GM23248 (cell line): ENCODE data around the gene SENP1. TPM values are rescaled to one million over a fixed set of nuclear protein-coding genes. Genes with fewer than 3 reads are reported as not detected.
A peak's percentile ranks its signal among the peaks of the same experiment; 100 is the strongest.
"Not testable (repeated sequence)": the region's sequence is repeated elsewhere in the genome, so short reads cannot be mapped to it uniquely, and the experiment has no call there.

Source experiments
- DNase-seq: peaks from one replicate; pipeline ENCODE4 v3.0.0-alpha.2; 2015
- H2AFZ ChIP-seq: fragments of 200-600 bp; sonication (generic); 2 replicates; pipeline ENCODE4 v1.6.1; 2016; ENCODE audit warnings: antibody characterized with exemption
- H3F3A ChIP-seq: fragments of 200-600 bp; sonication (generic); 2 replicates; pipeline ENCODE4 v1.6.1; 2016; ENCODE audit warnings: mild to moderate bottlenecking, antibody characterized with exemption, mixed run types; ENCODE audit not compliant: insufficient read depth
- H3K27ac ChIP-seq: fragments of 200-600 bp; sonication (generic); 2 replicates; pipeline ENCODE4 v1.5.1; 2016; ENCODE audit warnings: mild to moderate bottlenecking
- H3K27me3 ChIP-seq: fragments of 200-600 bp; sonication (generic); replicated peaks from 2 replicates; pipeline ENCODE4 v1.6.1; 2016; ENCODE audit warnings: mild to moderate bottlenecking; ENCODE audit not compliant: insufficient read depth
- H3K36me3 ChIP-seq: fragments of 200-600 bp; sonication (generic); 2 replicates; pipeline ENCODE4 v1.6.1; 2016; ENCODE audit warnings: low read depth, mild to moderate bottlenecking
- H3K4me1 ChIP-seq: fragments of 200-600 bp; sonication (generic); 2 replicates; pipeline ENCODE4 v1.6.1; 2016; ENCODE audit warnings: mild to moderate bottlenecking; ENCODE audit not compliant: insufficient read depth
- H3K4me2 ChIP-seq: fragments of 200-600 bp; sonication (generic); one replicate; pipeline ENCODE4 v1.6.1; 2016; ENCODE audit warnings: mild to moderate bottlenecking; ENCODE audit not compliant: unreplicated experiment
- H3K4me3 ChIP-seq: fragments of 200-600 bp; sonication (generic); 2 replicates; pipeline ENCODE4 v1.5.1; 2016; ENCODE audit warnings: mild to moderate bottlenecking
- H3K79me2 ChIP-seq: fragments of 200-600 bp; sonication (generic); 2 replicates; pipeline ENCODE4 v1.6.1; 2016; ENCODE audit warnings: mild to moderate bottlenecking; ENCODE audit not compliant: insufficient read depth
- H3K9ac ChIP-seq: fragments of 200-600 bp; sonication (generic); 2 replicates; pipeline ENCODE4 v1.6.1; 2016; ENCODE audit warnings: mild to moderate bottlenecking
- H3K9me2 ChIP-seq: fragments of 200-600 bp; sonication (generic); 2 replicates; pipeline ENCODE4 v1.6.1; 2016; ENCODE audit warnings: mixed run types, mild to moderate bottlenecking, moderate library complexity; ENCODE audit not compliant: insufficient read depth
- H3K9me3 ChIP-seq: fragments of 200-600 bp; sonication (generic); one replicate; pipeline ENCODE4 v1.6.1; 2017; ENCODE audit warnings: low read depth
- H4K20me1 ChIP-seq: fragments of 200-600 bp; sonication (generic); 2 replicates; pipeline ENCODE4 v1.6.0; 2016; ENCODE audit not compliant: insufficient read depth
- EZH2 ChIP-seq: fragments of 200-600 bp; sonication (generic); IDR thresholded peaks from 2 replicates; pipeline ENCODE4 v1.6.1; 2018; ENCODE audit warnings: antibody characterized with exemption, mild to moderate bottlenecking; ENCODE audit not compliant: insufficient read depth, poor library complexity, severe bottlenecking
- EZH2phosphoT487 ChIP-seq: fragments of 200-600 bp; sonication (generic); IDR thresholded peaks from 2 replicates; pipeline ENCODE4 v1.6.1; 2018; ENCODE audit warnings: antibody characterized with exemption, moderate library complexity, mild to moderate bottlenecking, low read depth; ENCODE audit not compliant: insufficient read depth
- WGBS, 2 experiments: methylation state at CpG; one replicate each; pipeline ENCODE4 v1.1.6; 2015 to 2017; ENCODE audit warnings: low lambda C conversion rate in 2 of 2, low coverage in 1 of 2; ENCODE audit errors: missing lambda C conversion rate in 2 of 2; 5-methylcytosine and 5-hydroxymethylcytosine counted together
- in situ Hi-C: fragments of 300-500 bp; cut with MboI; formaldehyde crosslinking; loops from 2 replicates; pipeline ENCODE4 v1.15.0; 2020
- polyA plus RNA-seq: library from polyadenylated mRNA; unstranded; fragments of >200 nt; fragmentation: Nextera tagmentation; extraction: Ambion mirVana; gene quantifications from 2 replicates; pipeline ENCODE4 v1.2.1, GENCODE V29; 2016
- total RNA-seq: library from RNA; depleted of rRNA; stranded (reverse); fragments of >200 nt; shearing (Covaris generic); gene quantifications from 2 replicates; pipeline ENCODE4 v1.2.3, GENCODE V29; 2014

SENP1 gene
- total and polyA plus RNA-seq, 2 experiments from 2014 or later = 6.7 to 15.3 TPM

DNA sequence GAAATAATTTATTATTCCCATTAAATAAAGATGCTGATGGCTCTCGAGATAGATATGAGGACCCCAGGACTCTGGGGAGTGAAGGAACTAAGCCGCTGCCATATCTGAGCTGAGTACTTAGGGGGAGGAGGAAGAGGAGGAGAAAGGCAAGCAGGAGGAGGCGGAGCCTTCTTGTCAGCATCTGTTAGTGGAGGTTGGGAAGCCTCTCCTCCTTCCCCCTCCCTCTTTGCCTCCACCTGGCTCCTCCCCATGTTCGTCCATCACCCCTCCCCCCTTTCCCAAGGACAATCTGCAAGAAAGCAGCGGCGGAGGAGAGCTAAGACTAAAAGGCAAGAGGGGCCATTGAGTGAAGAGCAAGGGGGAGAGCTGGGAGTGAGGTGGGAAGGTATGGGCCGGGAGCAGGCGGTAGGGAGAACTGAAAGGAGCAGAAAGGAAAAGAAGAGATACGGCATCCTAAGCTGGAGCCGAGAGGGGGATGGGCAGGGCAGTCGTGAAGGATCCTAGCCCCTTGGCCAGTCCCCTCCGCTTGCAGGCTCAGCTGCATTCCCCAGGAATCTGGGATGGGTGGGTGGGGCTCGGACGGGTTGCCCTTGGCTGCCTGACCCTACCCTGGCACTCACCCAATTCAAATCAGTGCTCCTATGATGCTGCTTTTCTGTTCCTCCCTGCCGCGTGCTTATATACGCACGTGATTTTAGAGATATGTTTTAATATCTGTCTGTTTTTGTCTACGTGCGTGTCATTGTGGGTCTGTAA is 13.4 kb upstream of the SENP1 start, which contains the start of gene PFKM:
PFKM (plus strand) TSS at position 287 of the 756 bp plus-strand sequence. CDS start 3,411 bp downstream, outside the sequence.
- no peaks in the 10 kb centered on the region for H3F3A ChIP-seq
- WGBS, 2 experiments = 1 to 2% methylated on average over 20 of the region's 20 CpGs
- no peaks in the 10 kb centered on the region for H3K9me2 ChIP-seq
- peak within 1 kb of the TSS; percentile 76 for H3K4me2 ChIP-seq
- H3K27me3 ChIP-seq = no peaks in the 10 kb centered on the region
- H3K36me3 ChIP-seq = no peaks in the 10 kb centered on the region
- H3K79me2 ChIP-seq = peaks cover 26% of the 10 kb centered on the region
- no peaks in the 10 kb centered on the region for H3K9me3 ChIP-seq
- peak within 1 kb of the TSS; percentile 81 for H3K9ac ChIP-seq
- in situ Hi-C loops = no loop called here
- peak within 1 kb of the TSS; percentile 91 for H3K4me3 ChIP-seq
- peak within 1 kb of the TSS; percentile 38 for H3K27ac ChIP-seq
- H2AFZ ChIP-seq = peak within 1 kb of the TSS; percentile 85
- DNase-seq = peak; percentile 94
- peaks cover 5% of the 10 kb centered on the region; the same call in 1 of the 2 replicates for H3K4me1 ChIP-seq
- H4K20me1 ChIP-seq = no peaks in the 10 kb centered on the region
- no peak for TF ChIP-seq EZH2
- TF ChIP-seq EZH2phosphoT487 = no peak

DNA sequence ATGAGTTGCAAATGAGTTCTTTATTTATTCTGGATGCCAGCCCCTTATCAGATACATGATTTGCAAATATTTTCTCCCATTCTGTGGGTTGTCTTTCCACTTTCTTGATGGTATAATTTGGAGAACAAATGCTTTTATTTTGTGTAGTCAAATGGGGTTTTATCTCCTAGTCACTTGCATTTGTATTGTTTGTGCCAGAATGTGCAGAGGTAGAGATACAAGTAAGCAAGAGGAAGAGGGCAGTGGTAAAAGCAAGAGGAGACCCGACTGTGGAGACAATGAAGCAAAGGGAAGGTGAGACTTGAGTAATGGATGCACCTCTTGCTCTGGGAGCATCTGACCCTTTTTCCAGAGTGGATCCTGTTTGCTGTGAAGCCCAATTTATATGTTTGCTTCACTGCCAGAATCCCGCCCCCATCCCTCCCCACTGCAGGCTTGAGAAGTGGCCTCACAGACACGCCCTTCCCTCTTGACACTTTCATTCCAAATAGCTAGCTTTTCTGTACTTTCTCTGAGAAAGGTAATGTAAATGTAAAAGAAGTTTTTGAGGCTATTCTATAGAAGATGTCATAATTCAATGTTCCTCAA is 12.5 kb upstream of the SENP1 start:
- H3K27ac ChIP-seq = no peak overlapping the region
- peak; percentile 16 for DNase-seq
- H2AFZ ChIP-seq = peak overlapping the region; percentile 85
- H3K9me2 ChIP-seq = no peaks in the 10 kb centered on the region
- no peaks in the 10 kb centered on the region for H3K36me3 ChIP-seq
- H3K4me1 ChIP-seq = peaks cover 5% of the 10 kb centered on the region; the same call in 1 of the 2 replicates
- peaks cover 26% of the 10 kb centered on the region for H3K79me2 ChIP-seq
- 18 to 21% methylated on average over 3 of the region's 3 CpGs for whole genome bisulfite sequencing, 2 experiments
- in situ Hi-C loops = no loop called here
- no peaks in the 10 kb centered on the region for H3K27me3 ChIP-seq
- no peaks in the 10 kb centered on the region for H4K20me1 ChIP-seq
- H3K4me2 ChIP-seq = peak overlapping the region; percentile 76
- H3K9ac ChIP-seq = 0 out of 2 replicates have a peak overlapping the region, but pooled peaks have one; percentile 81
- H3K9me3 ChIP-seq = no peaks in the 10 kb centered on the region
- H3K4me3 ChIP-seq = peak overlapping the region; percentile 91
- no peak for TF ChIP-seq EZH2
- no peak for TF ChIP-seq EZH2phosphoT487
- no peaks in the 10 kb centered on the region for H3F3A ChIP-seq

DNA sequence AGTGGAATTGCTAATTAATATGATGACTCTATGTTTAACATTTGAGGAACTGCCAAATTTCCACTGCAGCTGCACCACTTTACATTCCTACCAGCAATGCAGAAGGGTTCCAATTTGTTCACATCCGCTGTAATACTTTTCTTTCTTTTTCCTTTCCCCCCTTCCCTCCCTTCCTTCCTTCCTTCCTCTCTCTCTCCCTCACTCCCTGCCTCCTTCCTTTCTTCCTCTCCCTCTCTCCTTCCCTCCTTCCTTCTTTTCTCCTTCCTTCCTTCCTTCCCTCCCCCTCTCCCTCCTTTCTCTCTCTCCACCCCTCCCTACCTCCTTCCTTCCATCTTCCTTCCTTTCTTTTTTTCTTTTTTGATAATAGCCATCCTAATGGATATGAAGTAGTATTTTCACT is 10.1 kb upstream of the SENP1 start:
- no peaks in the 10 kb centered on the region for H3K9me3 ChIP-seq
- H3F3A ChIP-seq = no peaks in the 10 kb centered on the region
- TF ChIP-seq EZH2phosphoT487 = no peak
- no peak for TF ChIP-seq EZH2
- no peaks in the 10 kb centered on the region for H3K36me3 ChIP-seq
- in situ Hi-C loops = no loop called here
- no peaks in the 10 kb centered on the region; the same call in 1 of the 2 replicates for H3K27me3 ChIP-seq
- H2AFZ ChIP-seq = no peak overlapping the region
- no peak overlapping the region for H3K4me2 ChIP-seq
- no peak overlapping the region for H3K4me3 ChIP-seq
- WGBS, 2 experiments = 25 to 48% methylated on average over 1 of the region's 1 CpG
- H4K20me1 ChIP-seq = no peaks in the 10 kb centered on the region
- peaks cover 5% of the 10 kb centered on the region; the same call in 1 of the 2 replicates for H3K4me1 ChIP-seq
- no peak overlapping the region for H3K9ac ChIP-seq
- no peak overlapping the region for H3K27ac ChIP-seq
- H3K79me2 ChIP-seq = peaks cover 14% of the 10 kb centered on the region
- no peak for DNase-seq
- H3K9me2 ChIP-seq = no peaks in the 10 kb centered on the region

DNA sequence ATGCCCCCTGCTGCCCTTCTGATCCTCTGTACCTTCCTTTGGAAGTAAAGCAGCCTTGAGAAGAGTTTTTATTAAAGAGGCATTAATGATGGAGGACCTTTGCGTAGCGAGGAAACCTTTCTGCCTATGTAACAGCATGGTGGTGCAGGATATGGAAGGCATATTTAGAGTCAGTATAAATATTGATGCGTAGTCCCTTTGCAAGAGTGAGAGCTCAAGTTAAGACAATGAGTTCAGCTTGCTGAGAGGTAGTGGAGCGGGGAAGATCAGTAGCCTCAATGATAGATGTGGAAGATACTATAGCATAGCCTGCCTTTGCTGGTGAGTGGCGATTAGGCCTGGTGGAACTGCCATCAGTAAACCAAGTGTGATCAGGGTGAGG is 5.4 kb upstream of the SENP1 start:
- H3K4me3 ChIP-seq, H3K9me2 ChIP-seq, H3K36me3 ChIP-seq, H3K27me3 ChIP-seq, H3K9me3 ChIP-seq, H3K27ac ChIP-seq, H3K4me2 ChIP-seq, H3F3A ChIP-seq, H3K4me1 ChIP-seq, in situ Hi-C loops, DNase-seq, H3K79me2 ChIP-seq, H3K9ac ChIP-seq, H2AFZ ChIP-seq, H4K20me1 ChIP-seq: not testable (repeated sequence)
- 75 to 78% methylated on average over 5 of the region's 5 CpGs for WGBS, 2 experiments
